HG03066 (cell line): ENCODE measurements around the gene PTH1R.

Experiments used
- ATAC-seq: cut with Tn5 transposase; IDR thresholded peaks from one replicate; pipeline ENCODE4 v1.9.1; 2021; ENCODE audit warnings: low read depth; ENCODE audit not compliant: unreplicated experiment

Gene PTH1R

DNA sequence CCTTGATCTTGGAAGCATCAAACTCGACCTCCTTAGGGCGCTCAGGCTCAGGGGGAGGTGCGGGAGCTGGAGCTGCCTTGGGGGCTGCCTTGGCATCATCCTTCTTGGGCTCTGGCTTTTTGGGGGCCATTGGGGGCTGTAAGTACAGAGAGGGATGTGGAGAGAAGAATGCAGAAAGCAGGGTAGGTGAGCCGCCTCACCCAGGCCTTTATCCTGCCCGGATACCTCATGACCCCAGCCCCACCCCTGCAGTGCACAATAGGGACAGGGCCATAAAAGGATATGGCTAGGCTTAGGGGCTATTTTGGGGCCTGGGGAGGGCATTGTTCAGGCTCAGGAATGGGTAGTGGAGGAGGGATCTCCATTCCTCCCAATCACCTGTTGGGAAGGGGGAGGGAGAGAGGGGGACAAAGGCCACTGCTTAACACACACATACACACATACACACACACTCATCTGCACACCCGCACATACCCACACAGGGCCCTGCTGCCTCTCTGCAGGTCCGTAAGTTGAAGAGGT lies 14.2 kb upstream of the PTH1R start, which contains the start of gene MYL3:
TSS of gene MYL3 (minus strand) at position 184 of the 522 bp plus-strand sequence. CDS start at position 130, 54 bp downstream.
- ATAC-seq, result no peak

DNA sequence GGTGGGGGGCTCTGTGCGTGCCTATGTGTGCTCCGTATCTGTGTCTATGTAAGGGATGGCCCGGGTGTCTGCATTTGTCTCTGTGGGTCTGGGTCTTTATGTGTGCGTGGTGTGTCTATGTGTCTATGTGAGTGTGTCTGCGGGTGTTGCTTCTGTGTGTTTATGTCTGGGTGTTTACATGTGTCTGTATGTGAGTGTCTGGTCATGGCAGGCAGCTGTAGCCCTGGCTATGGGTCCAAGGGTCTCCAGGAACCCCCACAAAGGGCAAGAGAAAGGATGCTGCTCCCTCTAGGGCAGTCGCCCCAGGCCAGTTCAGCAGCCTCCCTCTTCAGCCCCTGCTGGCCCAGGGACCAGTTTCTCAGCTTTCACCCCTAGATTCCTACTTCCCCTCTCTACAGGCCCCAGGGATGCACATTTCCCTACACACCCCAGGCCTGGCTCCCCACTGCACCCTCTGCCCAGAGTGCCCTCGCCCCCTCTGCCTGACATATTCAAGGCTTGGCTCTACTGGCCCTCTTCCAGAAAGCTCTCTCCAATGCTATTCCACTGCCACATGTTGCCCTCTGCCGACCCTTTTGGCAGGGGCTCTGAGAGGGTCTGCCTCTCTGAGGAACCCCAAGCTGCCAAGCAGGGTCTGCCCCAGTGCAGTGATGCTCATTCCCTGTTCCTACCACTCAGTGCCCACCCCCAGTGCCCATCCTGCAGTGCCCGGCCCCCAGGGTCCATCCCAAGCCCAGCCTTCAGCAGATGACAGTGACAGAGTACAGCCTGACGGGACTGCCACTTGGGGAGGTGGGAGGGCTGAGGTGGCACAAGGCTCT lies 13.2 kb upstream of the PTH1R start:
- ATAC-seq, result no peak

DNA sequence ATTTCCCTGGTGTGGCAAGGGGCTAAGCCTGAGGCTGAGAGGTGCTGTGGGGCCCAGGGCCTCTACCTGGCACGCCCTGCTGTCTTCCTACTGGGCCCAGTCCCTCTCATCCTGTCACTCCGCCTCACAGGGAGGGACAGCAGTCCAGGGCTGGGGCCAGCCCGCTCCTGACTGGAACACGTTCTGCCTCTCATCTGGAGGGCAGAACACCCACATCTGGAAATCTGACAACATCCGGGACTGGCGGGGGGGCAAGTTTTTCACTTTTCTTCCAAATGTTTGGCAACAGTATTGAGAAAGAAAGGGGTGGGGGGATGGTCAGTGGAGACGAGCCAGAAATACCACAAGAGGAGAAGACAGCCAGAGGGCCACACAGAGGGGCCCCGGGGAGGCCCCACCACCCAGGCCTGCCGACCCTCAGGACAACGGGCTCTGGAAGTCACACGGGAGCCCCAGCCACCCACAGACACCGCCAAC lies 12.5 kb upstream of the PTH1R start:
- no peak for ATAC-seq

DNA sequence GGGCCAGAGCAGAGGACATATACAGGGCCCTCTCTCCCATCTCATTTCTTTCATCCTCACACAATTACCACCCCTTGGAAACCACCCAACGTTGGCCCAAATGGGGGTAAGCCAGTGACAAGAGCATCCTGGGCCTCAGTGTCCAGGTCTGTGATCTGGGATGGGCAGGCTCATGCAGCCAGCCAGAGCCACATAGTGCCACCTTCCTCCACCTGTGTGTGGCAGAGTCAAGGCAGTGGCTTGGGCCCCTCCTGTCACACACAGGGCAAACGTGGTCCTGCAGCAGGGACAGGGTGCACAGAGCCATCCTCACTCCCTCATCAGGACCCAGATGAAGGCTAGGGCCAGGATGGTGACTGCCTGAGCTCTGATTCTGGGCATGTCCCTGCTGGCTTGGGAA lies 12.0 kb upstream of the PTH1R start:
- ATAC-seq, result no peak

DNA sequence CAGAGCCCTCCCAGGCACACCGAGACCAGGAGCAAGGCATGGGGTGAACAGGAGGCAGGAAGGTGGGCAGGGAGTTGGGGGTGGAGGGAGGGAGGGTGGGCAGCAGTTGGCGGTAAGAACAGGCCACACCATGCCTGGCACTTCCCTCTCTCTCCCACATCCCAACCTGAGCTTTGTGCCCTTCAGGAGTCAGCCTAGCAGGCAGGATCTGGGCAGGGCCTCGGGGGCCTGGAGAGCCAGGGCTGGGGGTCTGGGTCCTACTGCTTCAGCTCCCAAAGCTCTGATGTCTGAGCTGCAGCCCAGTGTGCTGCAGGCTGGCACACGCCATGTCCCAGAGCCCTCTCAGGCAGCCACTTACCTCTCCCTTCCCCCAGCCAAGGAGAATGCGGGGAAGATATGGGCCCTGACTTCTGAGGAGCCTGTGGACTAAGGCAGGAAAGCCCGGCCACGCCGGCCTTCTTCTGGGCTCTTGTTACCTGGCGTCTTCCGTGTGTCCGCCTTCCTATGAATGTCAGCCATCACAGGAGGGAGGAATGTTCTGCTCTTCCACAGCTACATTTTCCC lies 11.4 kb upstream of the PTH1R start:
- ATAC-seq, result no peak

DNA sequence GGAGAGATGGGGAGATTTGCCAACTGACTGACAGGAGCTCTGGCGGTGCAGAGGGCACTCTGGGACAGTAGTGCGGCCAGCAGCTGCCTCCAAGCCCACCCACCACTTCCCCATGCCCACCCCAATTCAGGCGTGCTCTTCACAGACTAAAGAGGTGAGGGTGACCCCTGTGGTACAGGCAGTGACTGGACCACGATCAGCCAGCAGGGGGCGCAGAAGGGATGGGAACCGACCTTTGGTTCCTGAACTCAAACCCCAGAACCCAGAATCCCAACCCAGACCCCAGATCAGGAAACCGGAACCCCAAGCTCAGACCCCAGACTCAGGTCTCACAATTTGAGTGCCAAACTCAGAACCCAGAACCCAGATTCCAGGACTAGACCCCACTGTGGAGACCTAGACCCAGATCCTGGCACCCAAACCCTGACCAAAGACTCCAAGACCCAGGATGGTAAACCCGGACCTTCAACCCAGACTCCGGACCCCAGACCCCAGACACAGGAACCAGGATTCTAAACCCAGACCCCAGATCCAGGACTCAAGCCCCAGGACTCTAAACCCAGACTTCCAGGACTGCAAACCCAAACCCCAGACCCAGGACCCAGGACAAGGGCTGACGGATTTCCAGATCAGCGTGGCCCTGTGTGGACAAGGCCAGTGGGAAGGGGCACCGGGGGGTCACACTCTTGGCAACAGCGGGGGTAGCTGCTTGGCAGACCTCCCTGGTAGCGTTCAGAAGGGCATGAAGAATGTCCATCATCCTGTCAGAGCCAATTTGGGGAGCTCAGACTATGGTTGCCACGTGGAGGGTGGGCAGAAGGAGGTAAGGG lies 10.6 kb upstream of the PTH1R start:
- ATAC-seq, result no peak

DNA sequence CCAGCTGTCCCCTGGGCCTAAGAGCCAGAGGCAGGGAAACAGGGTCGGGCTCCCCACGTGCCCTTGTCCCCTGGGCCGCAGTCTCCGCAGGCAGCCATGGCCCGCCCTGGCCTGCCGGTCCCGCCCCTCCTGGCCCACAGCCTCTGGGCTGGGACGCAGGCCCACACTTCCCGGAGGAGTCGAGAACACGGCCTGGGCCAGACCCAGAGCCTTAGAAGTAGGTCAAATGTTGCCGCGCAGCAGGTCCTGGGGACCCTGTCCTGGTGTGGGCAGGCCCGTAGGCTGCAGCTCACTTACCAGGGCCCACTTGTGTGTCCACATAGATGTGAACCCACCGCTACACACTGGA lies 10.0 kb upstream of the PTH1R start:
- no peak for ATAC-seq

DNA sequence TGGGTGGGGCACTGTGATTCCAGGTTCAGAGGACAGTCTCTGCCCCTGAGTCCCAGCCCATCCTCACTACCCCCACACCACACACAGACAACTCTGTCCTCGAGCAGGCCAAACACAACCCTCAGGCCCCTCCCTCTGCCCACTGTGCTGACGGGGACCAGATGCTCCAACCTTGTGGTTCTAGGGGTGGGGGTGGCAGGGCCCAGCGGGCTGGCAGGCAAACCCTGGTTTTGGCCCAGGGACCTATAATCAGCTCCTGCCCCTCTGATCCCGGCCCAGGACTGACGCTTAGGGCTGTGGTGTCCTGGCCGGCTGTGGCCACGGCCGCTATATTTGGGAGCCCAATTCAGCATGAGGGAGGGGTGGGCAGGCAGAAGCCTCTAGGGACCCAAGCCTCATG lies 9.2 kb upstream of the PTH1R start:
- no peak for ATAC-seq

DNA sequence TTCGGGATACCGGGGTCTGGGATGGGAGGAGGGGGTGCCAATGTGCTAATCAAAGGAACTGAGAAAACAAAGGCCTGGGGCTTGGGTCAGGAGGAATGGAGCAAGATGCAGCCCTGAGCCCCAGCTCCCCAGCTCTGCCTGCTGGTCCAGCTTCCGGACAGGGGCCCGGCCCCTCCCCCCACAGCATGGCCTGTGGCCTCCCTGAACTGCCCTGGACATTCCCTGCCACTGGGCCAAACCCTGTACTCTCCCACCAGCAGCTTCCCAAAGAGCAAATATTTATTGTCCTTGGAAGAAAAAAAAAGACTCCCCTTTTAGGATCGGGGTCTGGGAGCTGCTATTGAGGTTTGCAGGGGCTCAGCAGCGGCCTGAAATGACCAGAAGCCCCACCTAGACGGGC lies 8.6 kb upstream of the PTH1R start:
- ATAC-seq, result no peak

DNA sequence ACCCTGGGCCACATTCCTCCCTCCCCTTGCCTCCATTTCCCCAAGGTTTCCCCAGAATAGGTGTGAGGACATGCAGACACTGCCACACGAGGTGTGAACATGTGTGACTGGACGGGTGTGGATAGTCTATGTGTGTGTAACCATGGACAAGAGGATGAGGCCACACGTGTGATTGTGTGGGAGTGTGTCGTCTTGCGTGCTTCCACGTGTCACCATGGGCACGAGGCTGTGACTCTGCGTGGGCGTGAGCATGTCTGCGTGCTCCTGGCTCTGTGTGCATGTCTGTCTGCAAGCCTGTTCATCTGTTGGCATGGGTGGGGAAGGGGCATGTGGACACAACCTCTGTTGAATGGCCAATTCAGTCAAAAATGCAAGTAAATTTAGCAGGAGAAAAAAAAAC lies 8.1 kb upstream of the PTH1R start:
- no peak for ATAC-seq

DNA sequence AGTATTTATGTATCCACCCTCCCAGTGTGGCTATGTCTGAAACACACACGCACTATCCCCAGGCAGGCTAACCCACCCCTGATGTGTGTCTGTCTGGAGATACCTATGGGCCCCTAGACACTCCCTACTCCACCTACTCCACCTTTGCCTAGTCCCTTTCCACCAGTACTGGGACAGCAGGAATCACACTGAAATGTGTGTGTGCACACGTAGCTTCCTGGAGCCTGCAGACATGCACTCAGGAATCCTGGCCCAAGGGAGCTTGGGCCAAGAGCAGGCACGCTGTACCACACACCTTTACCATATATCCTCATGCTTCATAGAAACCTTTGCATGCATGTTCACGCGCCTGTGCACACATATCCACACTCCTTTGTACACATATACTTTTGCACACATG lies 6.9 kb upstream of the PTH1R start:
- no peak for ATAC-seq

DNA sequence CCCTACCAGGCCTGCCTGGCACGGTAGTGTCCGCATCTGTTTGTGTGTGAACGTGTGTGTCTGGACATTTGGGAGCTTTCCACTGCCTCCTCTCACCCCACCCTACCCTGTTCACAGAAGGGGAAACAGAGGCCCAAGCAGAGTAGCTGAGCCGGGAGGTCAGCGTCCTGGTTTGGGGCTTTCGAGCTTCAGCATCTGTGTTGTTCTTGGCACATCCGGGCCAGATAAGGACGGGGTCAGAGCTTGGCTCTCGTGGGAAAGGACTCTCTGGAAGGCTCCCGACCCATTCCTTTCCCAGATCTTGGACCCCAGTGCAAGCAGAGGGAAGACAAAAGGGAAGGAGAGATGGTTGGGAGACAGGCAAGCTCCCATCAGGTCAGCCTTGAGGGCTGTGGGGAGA lies 6.3 kb upstream of the PTH1R start:
- ATAC-seq, result no peak

DNA sequence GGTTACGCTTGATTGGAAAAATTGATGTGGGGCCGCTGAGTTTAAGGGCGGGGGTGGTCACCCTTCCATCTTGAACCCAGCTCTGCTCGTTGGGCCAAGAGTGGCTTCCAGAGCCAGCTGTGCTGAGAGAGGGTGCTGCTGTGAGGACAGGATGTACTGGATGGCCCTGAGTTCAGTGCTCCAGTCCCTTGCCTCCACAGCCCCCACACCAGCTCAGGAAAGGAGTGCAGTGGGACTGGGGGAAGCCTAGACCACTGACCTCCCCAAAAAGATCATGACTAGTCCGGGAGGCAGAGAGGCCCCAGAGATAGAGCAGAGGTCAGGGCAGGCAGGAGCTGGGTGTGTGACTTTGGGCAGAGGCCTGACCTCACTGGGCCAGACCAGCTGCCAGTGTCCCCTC lies 4.0 kb upstream of the PTH1R start:
- no peak for ATAC-seq

DNA sequence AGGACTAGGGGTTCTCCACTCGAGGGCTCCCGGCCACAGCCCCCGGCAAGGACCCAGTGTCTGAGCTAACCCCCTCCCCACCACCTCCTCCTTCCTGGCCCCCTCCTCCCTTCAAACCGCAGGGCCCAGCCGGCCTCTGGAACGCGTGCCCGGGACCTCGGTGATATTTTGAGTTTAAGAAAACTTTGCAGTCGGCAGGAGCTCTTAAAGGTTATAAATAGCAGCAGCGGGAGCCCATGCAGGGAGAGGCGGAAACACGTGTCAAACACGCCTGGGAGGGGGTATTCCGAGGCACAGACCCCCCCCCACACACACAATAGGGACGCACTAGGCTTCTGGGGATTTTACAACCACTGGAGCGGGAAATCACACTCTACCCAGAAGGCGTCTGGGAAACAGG lies 3.1 kb upstream of the PTH1R start:
- ATAC-seq, result no peak

DNA sequence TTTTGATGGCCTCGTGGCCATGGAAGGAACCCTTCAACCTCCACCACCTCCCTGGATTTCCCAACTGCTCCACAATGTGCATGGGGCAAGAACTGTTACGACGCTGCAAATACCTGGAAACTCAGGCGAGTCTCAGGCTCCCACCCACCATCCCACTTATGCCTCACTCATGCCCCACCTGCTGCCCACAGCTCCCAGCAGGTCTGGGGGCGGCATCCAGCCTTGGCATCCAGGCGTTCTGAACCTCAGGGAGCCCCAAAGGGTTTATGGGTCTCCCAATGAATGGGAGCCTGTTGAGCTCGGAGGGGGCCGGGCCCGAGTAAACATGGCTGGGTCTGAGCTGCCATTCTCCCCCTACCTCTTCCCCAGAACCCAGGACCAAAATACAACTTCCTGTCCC lies 2.0 kb upstream of the PTH1R start:
- ATAC-seq, result no peak

DNA sequence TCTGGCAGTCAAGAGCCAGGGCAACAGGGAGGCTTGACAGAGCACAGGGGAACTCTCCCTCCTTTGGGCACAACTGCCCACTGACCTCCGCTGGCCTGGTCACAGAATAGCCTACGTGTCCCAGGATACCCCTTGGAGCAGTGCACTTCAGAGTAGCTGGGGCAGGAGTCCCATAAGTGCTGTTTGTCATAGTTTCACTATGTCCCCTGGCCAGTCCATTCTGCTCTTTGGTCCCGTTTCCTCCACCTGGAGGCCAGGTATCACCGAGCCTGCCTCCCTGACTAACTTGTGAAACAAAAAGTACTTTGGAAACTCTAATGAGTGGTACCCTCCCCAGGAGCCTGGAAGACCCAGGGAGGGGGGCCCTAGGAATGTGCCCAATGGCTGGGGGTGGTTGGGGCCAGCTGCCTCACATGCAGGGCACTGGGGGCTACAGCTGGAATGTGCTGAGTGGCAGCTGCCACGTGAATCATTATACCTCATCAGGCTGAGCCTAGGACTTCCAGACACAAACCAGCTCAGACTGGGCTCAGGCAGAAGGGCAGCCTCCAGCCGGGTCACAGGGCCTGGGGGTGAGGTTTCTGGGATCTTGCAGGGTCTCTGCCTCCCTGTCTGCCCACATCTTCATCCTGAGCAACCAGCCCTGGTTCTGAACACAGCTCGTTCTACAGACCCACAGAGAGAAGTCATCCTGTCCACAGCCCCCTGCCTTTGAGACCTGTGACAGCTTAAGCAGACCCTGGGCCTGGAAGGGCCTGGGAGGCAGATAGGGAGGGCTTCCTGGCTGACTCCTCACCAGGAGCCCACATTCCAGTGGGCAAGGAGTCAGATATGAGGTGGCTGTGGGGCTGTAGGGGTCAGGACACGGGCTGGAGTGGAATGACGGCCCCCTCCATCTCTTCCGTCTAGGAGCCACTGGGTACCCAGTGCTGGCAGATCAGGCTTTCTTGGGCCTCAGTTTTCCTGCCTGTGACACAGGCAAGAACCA lies 914 bp upstream of the PTH1R start:
- ATAC-seq, result no peak

DNA sequence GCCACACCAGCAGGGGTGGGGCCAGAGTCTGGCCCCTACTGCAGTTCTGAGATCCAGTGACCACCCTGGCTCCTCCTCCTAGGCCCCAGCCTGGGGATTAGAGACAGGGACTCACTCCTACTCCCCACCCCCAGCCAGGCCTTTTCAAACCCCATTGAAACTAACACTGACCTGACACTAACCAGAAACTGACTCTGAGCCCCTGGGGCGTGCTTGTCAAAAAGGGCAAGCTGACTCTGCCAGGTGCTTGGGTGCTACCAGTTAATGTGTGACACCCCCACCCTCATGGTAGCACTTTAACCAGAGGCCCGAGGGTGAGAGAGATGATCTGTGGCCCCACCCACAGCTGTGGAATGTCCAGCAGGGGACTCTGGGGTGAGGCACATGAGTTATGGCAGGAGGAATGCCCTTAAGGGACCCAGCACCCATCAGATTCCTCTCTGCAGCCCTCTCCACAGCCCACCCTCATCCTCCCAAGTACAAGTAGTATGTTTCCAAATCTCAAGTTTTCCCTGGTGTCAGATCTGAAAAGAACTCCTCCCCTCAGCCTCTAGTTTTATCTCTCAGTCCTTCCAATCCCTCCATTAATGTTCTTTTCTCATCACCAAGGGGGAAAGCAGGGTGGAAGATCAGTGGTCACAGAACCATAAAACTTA lies 1.4 kb downstream of the PTH1R start:
- ATAC-seq, result no peak

DNA sequence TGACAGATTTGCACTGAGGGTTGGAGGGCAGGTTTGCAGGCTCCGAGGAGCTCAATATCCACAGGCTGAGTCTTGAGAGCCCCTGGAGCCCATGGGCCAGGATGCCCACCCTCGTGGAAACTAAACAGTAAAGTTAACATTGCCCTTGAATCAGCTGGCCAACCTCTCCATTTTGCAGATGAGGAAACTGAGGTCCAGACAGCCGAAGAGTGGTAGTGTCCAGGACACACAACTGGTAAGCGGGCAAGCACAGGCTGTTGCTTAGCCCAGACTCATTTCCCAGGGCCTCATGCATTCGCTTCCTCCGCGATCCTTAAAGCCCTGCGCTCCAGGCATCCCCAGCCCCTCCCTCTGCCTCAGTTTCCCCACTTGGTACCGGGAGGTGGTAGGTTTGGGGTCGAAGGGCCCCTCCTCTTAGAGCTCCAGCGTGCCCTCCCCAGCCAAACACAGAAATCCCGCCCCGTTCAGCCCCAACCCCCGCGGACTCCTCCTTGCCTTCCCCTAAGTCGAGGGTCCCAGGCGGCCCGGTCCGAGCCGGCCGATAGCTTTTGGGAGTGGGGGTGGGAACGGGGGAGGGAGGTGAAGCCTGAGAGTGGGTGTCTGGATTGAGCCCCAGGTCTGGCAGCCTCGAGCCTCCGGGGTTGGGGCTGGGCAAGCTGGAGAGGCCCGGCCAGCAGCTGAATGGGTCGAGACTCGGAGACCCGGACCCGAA lies 3.5 kb downstream of the PTH1R start:
- ATAC-seq, result no peak
